Activated CD4-positive, CD25-positive, alpha-beta regulatory T cell treated with anti-CD3 and anti-CD28 coated beads, Interleukin-2, amount 50 U/mL, for 24 hours (primary cell): ENCODE results near the gene SGSH.
"Not testable (repeated sequence)": the region's sequence is repeated elsewhere in the genome, so short reads cannot be mapped to it uniquely, and the experiment has no call there.

Source experiments
- ATAC-seq, 2 donors: fragments of 150-1000 bp; cut with Tn5 transposase; one replicate each; pipeline ENCODE4 v1.10.0; 2021; ENCODE audit warnings: mild to moderate bottlenecking in 1 of 2, moderate library complexity in 1 of 2

Gene SGSH

GRCh38 chr17:80220054-80220735 is at the start of gene SGSH, which contains the start of gene SLC26A11:
Gene SGSH (minus strand): TSS chr17:80220333. CDS start chr17:80220313, 20 bp downstream.
Gene SLC26A11 (plus strand): TSS chr17:80220427. CDS start chr17:80221561, 1,134 bp downstream.
- peak; percentile 41 to 43 for ATAC-seq

- ATAC-seq = no peak
Measured at GRCh38 chr17:80269405-80269807, 49.3 kb upstream of the SGSH start.

GRCh38 chr17:80268427-80268826 is 48.3 kb upstream of the SGSH start:
- no peak for ATAC-seq

- ATAC-seq = no peak
Measured at GRCh38 chr17:80267391-80267790, 47.3 kb upstream of the SGSH start.

- ATAC-seq = peak; percentile 46 to 55
Measured at GRCh38 chr17:80265205-80266068, 45.3 kb upstream of the SGSH start.

- ATAC-seq = no peak
Measured at GRCh38 chr17:80264205-80265075, 44.3 kb upstream of the SGSH start.

GRCh38 chr17:80263253-80264204 is 43.4 kb upstream of the SGSH start:
- peak; percentile 40 to 42 for ATAC-seq

- no peak for ATAC-seq
Measured at GRCh38 chr17:80262775-80263244, 42.7 kb upstream of the SGSH start.

GRCh38 chr17:80262291-80262690 is 42.2 kb upstream of the SGSH start:
- ATAC-seq = no peak

GRCh38 chr17:80261895-80262279 is 41.8 kb upstream of the SGSH start:
- no peak for ATAC-seq

- ATAC-seq = no peak
Measured at GRCh38 chr17:80261159-80261894, 41.2 kb upstream of the SGSH start.

- ATAC-seq = no peak
Measured at GRCh38 chr17:80260791-80261158, 40.6 kb upstream of the SGSH start, which contains the start of gene RNF213. Gene RNF213 (plus strand): TSS chr17:80260852. CDS start chr17:80263682, 2,830 bp downstream.

- ATAC-seq = peak; percentile 27 to 36
Measured at GRCh38 chr17:80260069-80260535, 40.0 kb upstream of the SGSH start.

- no peak for ATAC-seq
Measured at GRCh38 chr17:80259457-80260068, 39.4 kb upstream of the SGSH start.

- ATAC-seq = not testable (repeated sequence)
Measured at GRCh38 chr17:80258296-80258695, 38.2 kb upstream of the SGSH start.

- no peak for ATAC-seq
Measured at GRCh38 chr17:80257716-80258213, 37.6 kb upstream of the SGSH start.

- no peak for ATAC-seq
Measured at GRCh38 chr17:80256034-80256350, 35.9 kb upstream of the SGSH start.

- ATAC-seq = peak; percentile 69 to 76
Measured at GRCh38 chr17:80254396-80255251, 34.5 kb upstream of the SGSH start.
